LNCAP (cell line): ENCODE measurements around the gene GCNA.

Source experiments
- TF ChIP-seq, protein P1 (sequence below): fragments of 450-650 bp; IDR thresholded peaks from 2 replicates; pipeline ENCODE4 v1.5.1; 2017; ENCODE audit warnings: mild to moderate bottlenecking

The GCNA gene, protein sequence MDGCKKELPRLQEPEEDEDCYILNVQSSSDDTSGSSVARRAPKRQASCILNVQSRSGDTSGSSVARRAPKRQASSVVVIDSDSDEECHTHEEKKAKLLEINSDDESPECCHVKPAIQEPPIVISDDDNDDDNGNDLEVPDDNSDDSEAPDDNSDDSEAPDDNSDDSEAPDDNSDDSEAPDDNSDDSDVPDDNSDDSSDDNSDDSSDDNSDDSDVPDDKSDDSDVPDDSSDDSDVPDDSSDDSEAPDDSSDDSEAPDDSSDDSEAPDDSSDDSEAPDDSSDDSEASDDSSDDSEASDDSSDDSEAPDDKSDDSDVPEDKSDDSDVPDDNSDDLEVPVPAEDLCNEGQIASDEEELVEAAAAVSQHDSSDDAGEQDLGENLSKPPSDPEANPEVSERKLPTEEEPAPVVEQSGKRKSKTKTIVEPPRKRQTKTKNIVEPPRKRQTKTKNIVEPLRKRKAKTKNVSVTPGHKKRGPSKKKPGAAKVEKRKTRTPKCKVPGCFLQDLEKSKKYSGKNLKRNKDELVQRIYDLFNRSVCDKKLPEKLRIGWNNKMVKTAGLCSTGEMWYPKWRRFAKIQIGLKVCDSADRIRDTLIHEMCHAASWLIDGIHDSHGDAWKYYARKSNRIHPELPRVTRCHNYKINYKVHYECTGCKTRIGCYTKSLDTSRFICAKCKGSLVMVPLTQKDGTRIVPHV

DNA sequence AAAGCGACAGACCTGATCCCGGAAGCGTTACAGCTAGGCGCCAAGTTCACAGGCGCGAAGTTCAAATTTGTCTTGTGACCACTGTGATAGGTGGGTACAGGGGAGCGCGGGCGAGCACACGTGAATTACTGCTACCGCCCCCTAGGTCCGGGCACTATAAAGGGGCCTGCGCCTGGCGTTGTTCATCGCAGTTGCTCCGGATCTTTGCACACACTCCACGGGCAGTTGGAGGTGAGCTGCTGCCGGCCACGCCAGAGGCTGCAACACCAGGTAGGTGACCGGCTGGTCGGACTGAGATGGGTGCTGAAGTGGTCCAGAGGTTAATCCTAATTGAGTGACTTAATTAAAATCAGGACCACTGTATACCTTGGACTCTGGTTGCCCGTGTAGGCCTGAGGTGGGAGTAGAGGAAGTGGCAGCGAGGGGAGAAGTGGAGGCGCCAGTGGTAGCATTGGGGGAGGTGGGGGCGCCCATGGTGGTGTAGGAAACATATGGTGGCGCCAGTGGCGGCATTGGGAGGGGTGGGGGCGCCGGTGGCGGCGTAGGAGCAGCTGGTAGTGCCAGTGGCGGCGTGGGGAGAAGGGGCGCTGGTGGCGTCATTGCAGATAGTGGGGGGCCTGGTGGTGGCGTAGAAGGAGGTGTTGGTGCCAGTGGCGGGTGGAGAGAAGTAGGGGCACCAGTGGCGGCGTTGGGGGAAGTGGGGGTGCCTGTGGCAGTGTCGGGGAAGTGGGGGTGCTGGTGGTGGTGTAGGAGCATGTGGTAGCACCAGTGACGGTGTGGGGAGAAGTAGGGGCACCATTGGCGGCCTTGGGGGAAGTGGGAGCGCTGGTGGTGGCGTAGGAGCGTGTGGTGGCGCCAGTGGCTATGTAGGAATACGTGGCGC is at the start of gene GCNA:
Gene GCNA, plus strand, starts transcription at position 185 of the 883 bp plus-strand sequence. CDS start 2,385 bp downstream, outside the sequence.
- TF ChIP-seq, protein P1, sequence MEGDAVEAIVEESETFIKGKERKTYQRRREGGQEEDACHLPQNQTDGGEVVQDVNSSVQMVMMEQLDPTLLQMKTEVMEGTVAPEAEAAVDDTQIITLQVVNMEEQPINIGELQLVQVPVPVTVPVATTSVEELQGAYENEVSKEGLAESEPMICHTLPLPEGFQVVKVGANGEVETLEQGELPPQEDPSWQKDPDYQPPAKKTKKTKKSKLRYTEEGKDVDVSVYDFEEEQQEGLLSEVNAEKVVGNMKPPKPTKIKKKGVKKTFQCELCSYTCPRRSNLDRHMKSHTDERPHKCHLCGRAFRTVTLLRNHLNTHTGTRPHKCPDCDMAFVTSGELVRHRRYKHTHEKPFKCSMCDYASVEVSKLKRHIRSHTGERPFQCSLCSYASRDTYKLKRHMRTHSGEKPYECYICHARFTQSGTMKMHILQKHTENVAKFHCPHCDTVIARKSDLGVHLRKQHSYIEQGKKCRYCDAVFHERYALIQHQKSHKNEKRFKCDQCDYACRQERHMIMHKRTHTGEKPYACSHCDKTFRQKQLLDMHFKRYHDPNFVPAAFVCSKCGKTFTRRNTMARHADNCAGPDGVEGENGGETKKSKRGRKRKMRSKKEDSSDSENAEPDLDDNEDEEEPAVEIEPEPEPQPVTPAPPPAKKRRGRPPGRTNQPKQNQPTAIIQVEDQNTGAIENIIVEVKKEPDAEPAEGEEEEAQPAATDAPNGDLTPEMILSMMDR = no peak

DNA sequence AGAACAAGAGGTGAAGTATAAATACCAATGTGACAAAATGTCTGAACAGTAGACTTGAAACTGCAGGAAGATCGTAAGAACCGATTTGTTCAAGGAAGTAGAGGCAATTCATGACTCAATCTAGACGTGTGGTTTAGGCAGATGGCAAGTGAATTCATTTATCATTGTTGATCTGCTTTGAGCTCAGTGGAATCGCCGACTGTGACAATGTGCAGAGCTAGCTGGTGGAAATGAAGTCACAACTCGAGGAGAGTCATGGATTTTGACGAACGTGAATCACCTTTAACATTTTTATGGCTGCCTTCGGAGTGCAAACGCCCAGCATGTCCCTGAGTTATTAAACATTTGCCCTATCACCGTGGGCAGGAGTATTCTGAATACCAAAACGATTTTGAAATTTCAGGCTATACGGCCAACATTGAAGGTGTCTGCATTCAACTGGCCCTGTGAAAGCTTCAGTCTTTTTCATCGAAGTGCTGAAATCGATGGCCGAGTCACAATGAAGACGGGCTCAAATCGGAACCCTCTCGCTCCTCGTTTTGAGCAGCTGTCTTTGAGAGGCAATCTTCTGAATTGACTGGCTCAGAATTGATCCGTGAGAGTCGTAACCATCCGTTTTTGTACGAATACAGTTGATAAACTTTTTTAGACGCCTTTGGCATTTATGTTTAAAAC is 46.0 kb upstream of the GCNA start:
- TF ChIP-seq, protein P1 = no peak

DNA sequence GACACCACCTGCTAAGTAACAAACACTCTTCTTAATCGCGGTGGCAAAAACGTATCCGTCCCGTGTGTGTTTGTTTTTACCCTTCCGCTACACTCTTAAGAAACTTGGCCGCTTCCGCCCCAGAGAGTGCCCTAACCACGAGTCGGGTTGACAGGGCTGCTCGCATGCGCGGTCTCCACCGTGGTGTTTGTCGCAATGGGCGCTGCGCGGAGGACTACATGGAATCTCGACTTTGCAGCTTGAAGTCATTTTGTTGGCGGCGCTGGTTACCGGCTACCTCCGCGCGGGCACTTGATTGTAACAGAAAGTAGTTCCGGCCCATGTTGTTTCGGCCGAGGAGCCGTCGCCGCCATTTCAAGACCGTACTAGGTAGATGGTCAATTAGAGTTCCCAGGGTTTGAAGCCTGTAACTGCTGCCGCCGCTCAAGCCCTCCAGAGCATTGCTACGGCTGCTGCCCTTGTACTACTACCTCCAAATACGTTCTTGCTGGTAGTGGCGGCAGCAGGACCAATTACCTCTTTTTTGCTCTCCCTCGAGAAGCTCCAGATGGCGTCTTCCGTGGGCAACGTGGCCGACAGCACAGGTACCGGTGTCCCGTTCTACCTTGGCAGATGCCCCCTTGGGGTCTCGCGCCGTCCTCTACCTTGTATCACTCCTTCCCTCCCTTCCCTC is 45.3 kb upstream of the GCNA start, which contains the start of gene OGT:
Gene OGT, plus strand, starts transcription at position 352 of the 673 bp plus-strand sequence. Its CDS starts 196 bp downstream, at position 548.
- TF ChIP-seq, protein P1 = no peak

DNA sequence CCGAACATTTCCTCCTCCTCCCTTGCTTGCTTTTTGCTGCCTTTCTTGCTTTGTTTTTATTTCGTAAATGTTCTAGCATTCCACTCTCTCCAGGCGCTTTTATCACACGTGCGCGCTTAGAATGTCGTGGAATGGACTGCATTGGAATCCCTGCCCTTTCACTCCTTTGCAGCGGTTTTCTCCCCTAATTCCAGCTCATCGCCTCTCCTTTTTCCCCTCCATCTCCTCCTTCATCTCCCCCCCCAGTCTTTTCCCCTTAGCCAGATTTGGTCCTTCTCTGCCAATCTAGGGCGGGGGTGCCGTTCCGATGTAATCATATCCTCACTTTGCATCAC is 44.8 kb upstream of the GCNA start:
- TF ChIP-seq, protein P1 = no peak

DNA sequence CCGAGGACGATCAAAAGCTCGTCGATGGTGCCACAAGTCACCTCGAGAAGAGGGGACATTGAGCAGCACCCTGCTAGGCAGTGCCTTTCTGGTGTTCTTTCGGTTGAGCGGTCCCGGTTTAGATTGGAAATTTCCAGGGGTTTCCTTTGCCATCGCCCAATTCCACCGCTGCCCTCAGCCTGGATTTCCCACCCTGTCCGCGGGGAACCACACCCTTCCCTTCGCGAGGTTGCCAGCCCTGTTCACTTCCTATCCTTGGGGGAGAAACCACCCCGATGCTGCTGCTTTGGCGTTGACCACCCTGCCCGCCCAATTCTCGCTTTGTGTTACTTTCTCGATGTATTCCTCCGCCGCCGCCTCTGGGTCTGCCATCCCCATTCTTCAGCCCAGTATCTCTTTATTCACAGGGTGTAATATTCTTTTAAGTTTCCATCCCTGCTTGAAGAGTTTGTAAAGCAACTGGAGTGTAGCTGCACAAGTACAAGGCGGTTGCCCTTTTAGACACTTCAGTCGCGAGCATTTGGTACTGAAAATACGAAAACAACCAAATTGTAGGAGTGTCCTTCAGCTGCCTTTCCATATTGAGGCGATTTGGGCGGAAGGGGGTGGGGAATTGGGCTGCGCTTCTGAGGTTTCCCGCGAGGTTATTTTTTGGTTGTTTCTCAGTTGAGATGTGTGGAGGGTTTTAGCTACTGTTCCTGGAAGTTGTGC is 44.2 kb upstream of the GCNA start:
- TF ChIP-seq, protein P1 = no peak

DNA sequence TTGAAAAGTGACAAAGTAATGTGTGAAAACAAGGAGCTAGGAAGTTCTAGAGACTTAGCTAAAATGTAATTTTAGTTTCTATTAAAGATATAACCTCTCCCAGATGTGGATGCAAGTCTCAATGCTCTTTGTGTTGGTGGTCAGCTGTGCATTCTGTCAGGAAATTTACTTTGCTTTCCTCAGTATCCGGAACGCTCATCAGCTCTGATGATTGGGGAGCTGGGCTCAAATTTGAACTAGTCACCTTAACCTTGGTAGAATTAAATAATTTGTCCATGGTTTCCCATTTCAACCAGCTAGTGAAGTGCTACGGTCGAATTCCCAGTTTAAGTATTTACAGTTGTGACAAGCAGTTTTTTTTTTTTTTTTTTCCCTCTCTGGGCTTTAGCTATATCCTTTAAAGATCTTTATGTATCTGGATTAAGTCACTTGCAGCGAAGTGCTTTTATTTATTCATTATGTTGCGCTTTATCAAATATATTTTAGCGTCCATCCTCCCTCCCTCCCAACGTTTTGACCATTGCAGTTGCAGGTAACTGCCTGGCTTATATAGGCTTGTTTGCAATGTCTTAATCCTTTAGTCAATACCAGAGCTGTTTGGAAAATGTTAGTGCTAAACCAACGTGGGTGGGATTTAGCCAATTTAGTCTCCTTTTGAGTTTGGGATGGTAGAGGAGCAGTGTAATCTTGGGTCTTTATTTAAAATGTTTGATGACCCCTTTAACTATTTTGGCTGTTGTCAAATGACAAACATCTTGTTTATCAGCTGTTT is 43.3 kb upstream of the GCNA start:
- TF ChIP-seq, protein P1 = no peak
